GM19035 (cell line): ENCODE data around the gene WDR72.
"Not testable (repeated sequence)": the region's sequence is repeated elsewhere in the genome, so short reads cannot be mapped to it uniquely, and the experiment has no call there.

ENCODE experiments used
- ATAC-seq: cut with Tn5 transposase; IDR thresholded peaks from one replicate; pipeline ENCODE4 v1.9.1; 2021; ENCODE audit not compliant: unreplicated experiment

The WDR72 gene

DNA sequence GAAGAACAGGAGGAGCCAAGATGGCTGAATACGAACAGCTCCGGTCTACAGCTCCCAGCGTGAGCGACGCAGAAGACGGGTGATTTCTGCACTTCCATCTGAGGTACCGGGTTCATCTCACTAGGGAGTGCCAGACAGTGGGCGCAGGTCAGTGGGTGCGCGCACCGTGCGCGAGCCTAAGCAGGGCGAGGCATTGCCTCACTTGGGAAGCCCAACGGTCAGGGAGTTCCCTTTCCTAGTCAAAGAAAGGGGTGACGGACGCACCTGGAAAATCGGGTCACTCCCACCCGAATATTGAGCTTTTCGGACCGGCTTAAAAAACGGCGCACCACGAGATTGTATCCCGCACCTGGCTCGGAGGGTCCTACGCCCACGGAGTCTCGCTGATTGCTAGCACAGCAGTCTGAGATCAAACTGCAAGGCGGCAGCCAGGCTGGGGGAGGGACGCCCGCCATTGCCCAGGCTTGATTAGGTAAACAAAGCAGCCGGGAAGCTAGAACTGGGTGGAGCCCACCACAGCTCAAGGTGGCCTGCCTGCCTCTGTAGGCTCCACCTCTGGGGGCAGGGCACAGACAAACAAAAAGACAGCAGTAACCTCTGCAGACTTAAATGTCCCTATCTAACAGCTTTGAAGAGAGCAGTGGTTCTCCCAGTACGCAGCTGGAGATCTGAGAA, 218.7 kb downstream of the WDR72 start:
- ATAC-seq = not testable (repeated sequence)

GRCh38 chr15:53539878-53540277, 219.6 kb downstream of the WDR72 start:
- no peak for ATAC-seq

DNA sequence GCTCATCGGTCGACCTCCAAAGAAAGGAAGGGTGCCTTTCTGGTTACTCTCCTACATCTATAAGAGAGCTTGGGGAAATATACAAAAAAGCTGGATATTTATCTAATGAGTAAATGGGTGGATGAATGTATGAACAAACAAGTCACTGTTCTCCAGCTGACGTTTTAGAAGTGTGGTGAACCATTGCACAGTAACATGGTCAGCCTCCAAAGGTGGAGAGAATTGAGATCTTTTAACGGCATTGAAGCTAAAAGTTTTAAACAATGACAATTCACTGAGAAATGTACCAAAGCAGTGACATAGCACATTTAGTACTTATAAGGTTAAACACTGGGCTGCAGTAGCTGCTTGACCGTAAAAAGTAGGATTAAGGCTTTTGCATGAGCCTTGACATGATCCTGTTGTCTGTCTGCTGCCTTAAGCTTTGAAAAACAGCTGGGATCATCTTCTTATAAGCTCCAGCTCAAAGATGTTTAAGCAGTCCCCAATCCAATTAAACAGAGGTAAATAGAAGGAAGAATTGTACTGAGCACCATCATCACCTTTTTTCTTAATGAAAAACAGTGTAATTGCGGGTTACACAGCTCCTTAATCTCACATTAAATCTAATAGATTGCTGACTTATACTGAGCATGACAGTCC, 222.9 kb downstream of the WDR72 start:
- no peak for ATAC-seq

GRCh38 chr15:53535886-53536285, 223.6 kb downstream of the WDR72 start:
- no peak for ATAC-seq

DNA sequence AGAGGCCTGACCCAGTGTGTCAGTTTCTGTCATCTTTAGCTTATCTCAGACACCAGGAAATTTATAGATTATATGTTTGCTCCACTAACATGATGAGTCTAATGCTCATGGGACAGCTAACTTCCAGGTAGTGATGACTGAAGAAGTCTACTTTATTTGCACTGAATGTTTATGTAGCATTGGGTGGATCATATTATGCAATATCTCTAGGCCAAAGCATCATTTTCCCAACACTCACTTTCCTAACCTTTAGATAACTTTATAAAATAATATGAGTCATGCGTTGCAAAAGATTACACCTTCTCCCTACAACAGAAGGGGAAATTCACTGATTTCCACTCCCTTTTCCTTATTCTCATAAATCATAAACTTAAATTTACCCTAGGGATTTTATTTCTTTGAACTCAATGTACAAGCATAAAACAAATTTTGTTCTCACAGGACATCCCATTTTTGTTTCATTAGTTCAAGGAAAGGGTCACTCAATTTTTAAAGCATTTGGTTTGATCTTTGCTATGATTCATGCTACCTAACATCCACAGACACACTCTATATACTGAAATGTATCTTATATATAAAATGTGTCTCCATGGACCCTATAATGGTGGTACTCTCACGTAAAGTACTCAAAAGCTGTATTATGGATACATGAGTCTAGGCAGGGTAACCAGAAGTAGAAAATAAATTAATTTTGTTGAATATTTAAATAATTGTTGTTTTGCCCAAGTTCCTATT, 225.2 kb downstream of the WDR72 start:
- ATAC-seq = no peak

- ATAC-seq = no peak
Measured at GRCh38 chr15:53530761-53531160, 228.7 kb downstream of the WDR72 start.

- ATAC-seq = no peak
Measured at GRCh38 chr15:53527996-53528395, 231.5 kb downstream of the WDR72 start.

DNA sequence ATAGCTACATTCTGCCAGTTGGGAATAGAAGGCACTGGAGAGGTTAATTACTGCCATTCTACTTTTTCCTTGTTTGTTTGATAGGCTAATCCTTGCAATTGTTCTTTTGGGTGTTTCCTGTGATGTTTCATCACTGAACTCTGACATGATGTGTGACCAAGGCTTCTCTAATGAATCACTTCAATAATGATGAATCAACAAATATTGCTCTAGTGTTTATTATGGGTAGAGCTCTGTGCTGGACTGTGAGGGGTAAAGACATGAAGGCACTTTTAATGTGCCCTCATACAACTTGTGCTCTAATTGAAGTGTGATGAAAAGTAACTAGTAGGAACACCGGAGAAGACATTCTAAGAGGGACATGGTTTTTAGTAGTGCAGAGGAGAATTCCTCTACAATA, 233.6 kb downstream of the WDR72 start:
- ATAC-seq = no peak

DNA sequence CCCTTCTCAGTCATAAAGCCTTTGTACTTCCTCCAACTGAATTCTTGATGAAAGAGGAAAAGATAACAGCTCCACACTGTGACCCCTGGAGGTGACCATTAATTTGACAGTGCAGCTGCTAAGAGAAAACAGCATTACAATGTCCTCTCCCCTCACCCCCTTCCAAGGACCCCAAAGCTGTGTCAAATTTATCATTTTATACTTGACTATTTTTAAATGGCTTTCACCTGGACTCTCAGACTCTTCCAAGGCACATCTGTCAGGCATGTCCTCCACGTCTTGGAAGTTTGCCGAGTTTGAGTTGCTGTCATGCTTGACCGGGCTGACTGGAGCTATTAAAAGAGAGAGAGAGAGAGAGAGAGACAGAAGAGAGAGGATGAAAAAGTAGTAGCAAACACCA, 236.5 kb downstream of the WDR72 start:
- ATAC-seq = no peak

DNA sequence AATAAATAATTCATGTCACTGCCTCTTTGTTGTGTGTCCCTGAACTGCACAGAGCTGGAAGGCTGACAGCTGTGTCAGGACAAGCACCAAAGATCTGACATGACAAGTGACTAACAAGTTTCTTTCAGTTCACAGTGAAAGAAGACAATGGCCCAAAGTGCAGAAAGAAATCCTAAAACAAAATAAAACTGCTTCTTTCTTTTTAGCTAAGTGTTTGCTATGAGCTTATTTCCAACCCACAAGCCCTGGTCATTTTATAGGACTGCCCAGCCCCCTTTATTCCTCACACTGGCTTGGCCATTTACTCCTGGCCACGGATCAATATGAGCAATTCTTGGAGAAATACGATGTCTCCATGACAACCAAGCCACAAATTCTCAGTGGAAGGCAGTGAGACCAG, 238.5 kb downstream of the WDR72 start:
- ATAC-seq = no peak

DNA sequence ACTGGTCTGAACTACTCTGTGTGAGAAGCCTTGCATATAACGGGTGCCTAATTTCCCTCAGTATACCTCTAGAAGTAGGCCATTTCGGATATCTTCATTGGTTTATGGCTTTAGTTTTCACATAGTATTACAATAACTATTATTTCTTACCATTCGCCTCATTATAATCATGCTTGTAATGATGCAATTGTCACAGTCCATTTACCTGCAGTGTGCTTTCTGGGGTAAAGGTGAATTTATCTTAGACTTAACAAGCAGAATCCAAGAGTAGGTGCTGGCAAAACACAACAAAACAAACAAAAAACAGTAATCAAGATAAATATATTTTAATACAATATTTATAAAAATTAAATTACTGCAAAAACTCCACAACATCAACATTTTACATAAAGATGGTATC, 246.0 kb downstream of the WDR72 start:
- no peak for ATAC-seq

DNA sequence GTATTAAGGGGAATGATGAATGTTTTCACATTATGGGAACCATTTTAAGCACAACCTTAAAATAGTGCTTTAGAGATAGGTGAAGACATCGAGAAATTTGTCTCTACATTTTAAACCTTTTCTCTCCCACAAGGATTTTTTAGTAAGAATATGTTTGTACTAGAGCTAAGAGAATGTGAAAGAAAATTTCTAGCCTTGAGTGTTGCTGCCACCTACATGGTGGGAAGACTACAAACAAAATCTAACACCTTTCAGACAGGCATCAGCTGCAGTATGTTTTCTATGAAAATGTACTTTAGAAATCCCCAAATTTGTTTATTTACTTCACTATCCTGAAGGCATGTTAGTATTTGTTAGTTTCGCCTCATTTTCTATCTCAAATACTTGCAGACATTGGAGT, 247.4 kb downstream of the WDR72 start:
- ATAC-seq = no peak

GRCh38 chr15:53511175-53511574, 248.3 kb downstream of the WDR72 start:
- ATAC-seq = no peak

- ATAC-seq = no peak
Measured at GRCh38 chr15:53506370-53506769, 253.1 kb downstream of the WDR72 start.

DNA sequence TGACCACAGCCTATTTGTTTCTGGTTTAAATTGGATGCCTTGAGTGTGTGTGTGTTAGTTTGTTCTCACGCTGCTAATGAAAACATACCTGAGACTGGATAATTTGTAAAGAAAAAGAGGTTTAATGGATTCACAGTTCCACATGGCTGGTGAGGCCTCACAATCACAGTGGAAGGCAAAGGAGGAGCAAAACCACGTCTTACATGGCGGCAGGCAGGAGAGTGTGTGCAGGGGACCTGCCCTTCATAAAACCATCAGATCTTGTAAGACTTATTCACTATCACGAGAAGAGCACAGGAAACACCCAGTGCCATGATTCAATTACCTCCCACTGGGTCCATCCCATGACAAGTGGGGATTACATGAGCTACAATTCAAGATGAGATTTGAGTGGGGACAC, 260.5 kb downstream of the WDR72 start:
- no peak for ATAC-seq

GRCh38 chr15:53490341-53490740, 269.1 kb downstream of the WDR72 start:
- no peak for ATAC-seq

GRCh38 chr15:53482055-53482454, 277.4 kb downstream of the WDR72 start:
- ATAC-seq = no peak

DNA sequence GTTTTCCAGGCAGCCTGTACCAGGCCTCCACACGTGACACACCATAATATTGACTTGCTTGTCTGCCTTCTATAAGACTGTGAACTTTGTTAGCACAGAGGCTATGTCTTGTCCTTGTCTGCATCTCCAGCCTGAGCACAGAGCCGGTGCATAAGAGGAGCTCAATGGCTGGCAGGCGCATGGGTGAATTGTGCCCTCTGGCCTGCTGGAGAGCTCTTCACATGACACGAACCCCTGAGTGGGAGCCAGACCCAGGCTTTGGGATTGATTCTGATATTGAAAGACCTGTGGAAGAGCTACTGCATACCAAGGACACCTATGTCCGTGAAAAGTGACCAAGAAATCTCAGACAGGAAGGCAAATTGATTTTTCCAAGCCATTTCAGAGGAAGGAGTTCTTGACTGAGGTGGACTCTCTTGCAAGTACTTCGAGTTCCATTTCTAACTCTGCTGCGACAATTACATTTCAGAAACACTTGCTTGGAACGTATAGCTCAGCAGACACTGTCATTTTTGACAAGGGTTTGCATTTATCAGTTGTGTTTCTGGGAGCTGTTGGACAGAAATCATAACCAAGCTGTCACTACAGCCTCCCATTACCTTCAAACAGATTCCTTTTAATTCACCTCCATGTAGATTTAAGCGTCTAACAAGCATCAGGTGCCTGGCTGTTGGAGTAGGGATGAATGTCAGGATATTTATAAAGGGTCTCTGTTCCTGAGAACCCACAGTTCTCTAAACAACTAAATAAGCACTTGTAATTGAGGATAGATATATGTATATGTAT, 281.3 kb downstream of the WDR72 start:
- ATAC-seq = no peak

- ATAC-seq = no peak
Measured at GRCh38 chr15:53473886-53474285, 285.6 kb downstream of the WDR72 start.

DNA sequence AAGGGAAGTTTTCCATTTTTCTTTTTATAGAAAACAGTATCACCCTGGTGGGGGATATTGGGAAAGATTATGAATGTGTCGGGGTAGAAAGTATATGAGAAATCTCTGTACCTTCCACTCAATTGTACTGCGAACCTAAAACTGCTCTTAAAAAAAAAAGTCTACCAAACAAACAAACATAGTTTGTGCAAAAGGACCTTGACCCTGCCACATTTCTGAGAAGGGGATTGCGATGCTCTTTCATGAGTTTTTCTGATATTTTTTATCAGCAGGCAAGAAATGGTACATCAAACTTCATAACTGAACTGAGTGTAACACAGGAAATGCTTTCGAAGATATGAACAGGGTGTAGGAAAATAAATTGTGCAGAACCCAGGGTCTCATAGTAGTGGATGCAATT, 286.0 kb downstream of the WDR72 start:
- ATAC-seq = no peak

DNA sequence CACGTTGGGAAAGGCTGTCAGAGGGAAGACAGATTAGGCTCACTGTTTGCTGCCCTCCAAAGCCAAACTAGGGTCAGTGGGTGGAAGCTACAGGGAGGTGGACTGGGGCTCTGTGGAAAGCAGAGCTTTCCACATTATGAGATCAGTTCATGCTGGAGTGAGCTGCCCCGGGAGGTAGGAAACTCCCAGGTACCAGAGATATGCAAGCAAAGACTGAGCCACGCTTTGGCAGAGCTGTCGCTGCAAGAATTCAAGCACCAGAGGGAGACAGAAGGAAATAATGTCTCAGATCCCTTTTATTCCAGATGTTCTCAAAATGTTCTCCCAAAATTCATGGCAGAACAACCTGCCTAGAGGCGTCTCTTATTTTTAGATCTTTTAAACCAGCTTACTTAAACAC, 286.6 kb downstream of the WDR72 start:
- ATAC-seq = no peak

GRCh38 chr15:53472210-53472609, 287.3 kb downstream of the WDR72 start:
- ATAC-seq = no peak
